Neuronal stem cell (in vitro differentiated cells): Measurements from ENCODE around the gene POU2AF3.

ENCODE experiments used
- DNase-seq: peaks from one replicate; pipeline ENCODE4 v3.0.0-alpha.2; 2013; ENCODE audit warnings: low spot score
- H2AFZ ChIP-seq: one replicate; pipeline ENCODE4 v1.6.1; 2013; ENCODE audit warnings: mild to moderate bottlenecking, low read length, inconsistent platforms
- H2AK5ac ChIP-seq: 2 replicates; pipeline ENCODE4 v1.6.1; 2013; ENCODE audit warnings: low read depth, mild to moderate bottlenecking, inconsistent platforms, low read length, moderate library complexity, mixed read lengths
- H2BK120ac ChIP-seq: 2 replicates; pipeline ENCODE4 v1.6.1; 2013; ENCODE audit warnings: low read depth, mild to moderate bottlenecking, inconsistent platforms, low read length, moderate library complexity, mixed read lengths
- H2BK12ac ChIP-seq: one replicate; pipeline ENCODE4 v1.6.1; 2013; ENCODE audit warnings: low read length, inconsistent platforms
- H2BK15ac ChIP-seq: 2 replicates; pipeline ENCODE4 v1.6.1; 2013; ENCODE audit warnings: mild to moderate bottlenecking, low read length, inconsistent platforms, mixed read lengths
- H2BK5ac ChIP-seq: one replicate; pipeline ENCODE4 v1.6.1; 2013; ENCODE audit warnings: inconsistent platforms, mild to moderate bottlenecking, low read length, moderate library complexity
- H3K14ac ChIP-seq: one replicate; pipeline ENCODE4 v1.6.1; 2013; ENCODE audit warnings: low read length, inconsistent platforms
- H3K18ac ChIP-seq: 2 replicates; pipeline ENCODE4 v1.6.1; 2013; ENCODE audit warnings: low read length, inconsistent platforms
- H3K23ac ChIP-seq: 2 replicates; pipeline ENCODE4 v1.6.1; 2013; ENCODE audit warnings: low read depth, mild to moderate bottlenecking, mixed read lengths, low read length, inconsistent platforms; ENCODE audit not compliant: poor library complexity
- H3K27ac ChIP-seq: replicated peaks from 3 replicates; pipeline ENCODE4 v1.5.1; 2013; ENCODE audit warnings: low read length, inconsistent platforms
- H3K27me3 ChIP-seq, 3 experiments: 2 replicates each; pipeline ENCODE4 v1.6.1; 2013; ENCODE audit warnings: low read length in 3 of 3, mild to moderate bottlenecking in 2 of 3, inconsistent platforms in 1 of 3, low read depth in 1 of 3, mixed read lengths in 1 of 3, moderate library complexity in 1 of 3; ENCODE audit not compliant: control insufficient read depth in 3 of 3, insufficient read depth in 3 of 3
- H3K36me3 ChIP-seq, 2 donors: replicated peaks in 1 of 2; 2 replicates each; pipeline ENCODE4 v1.6.1; 2013; ENCODE audit warnings: low read length in 2 of 2; ENCODE audit not compliant: control insufficient read depth in 2 of 2, insufficient read depth in 2 of 2
- H3K4ac ChIP-seq: 2 replicates; pipeline ENCODE4 v1.6.1; 2013; ENCODE audit warnings: inconsistent platforms, mild to moderate bottlenecking, low read length, moderate library complexity
- H3K4me1 ChIP-seq, 2 donors: 1 replicate in 1 of 2; 2 replicates in 1 of 2; pipeline ENCODE4 v1.6.1; 2013; ENCODE audit warnings: low read length in 2 of 2, low read depth in 1 of 2; ENCODE audit not compliant: control insufficient read depth in 2 of 2, insufficient read depth in 1 of 2
- H3K4me2 ChIP-seq: one replicate; pipeline ENCODE4 v1.6.1; 2013; ENCODE audit warnings: mild to moderate bottlenecking, low read length, inconsistent platforms; ENCODE audit not compliant: insufficient read depth, poor library complexity, severe bottlenecking
- H3K4me3 ChIP-seq, 2 donors: 2 replicates each; pipeline ENCODE4 v1.5.1; 2013; ENCODE audit warnings: low read length in 2 of 2, mild to moderate bottlenecking in 2 of 2, inconsistent platforms in 1 of 2, moderate library complexity in 1 of 2
- H3K79me1 ChIP-seq: one replicate; pipeline ENCODE4 v1.6.1; 2013; ENCODE audit warnings: low read depth, mild to moderate bottlenecking, inconsistent platforms, low read length, moderate library complexity
- H3K9ac ChIP-seq: one replicate; pipeline ENCODE4 v1.6.1; 2013; ENCODE audit warnings: mild to moderate bottlenecking, low read depth, low read length, inconsistent platforms; ENCODE audit not compliant: poor library complexity
- H3K9me3 ChIP-seq, 2 donors: replicated peaks in 1 of 2; 2 replicates each; pipeline versions ENCODE3 to v1.6.1; 2013; ENCODE audit warnings: low read length in 2 of 2, mild to moderate bottlenecking in 2 of 2, inconsistent platforms in 1 of 2, low read depth in 1 of 2, mixed read lengths in 1 of 2, moderate library complexity in 1 of 2; ENCODE audit not compliant: control insufficient read depth in 2 of 2, insufficient read depth in 1 of 2
- H4K8ac ChIP-seq: one replicate; pipeline ENCODE4 v1.6.1; 2013; ENCODE audit warnings: low read depth, mild to moderate bottlenecking, inconsistent platforms, low read length, moderate library complexity
- H4K91ac ChIP-seq: one replicate; pipeline ENCODE4 v1.6.1; 2013; ENCODE audit warnings: low read length, low read depth, mild to moderate bottlenecking, inconsistent platforms; ENCODE audit not compliant: poor library complexity
- WGBS, 2 donors: extraction: QIAGEN DNeasy Blood & Tissue Kit; methylation state at CpG; one replicate each; pipeline ENCODE4 v1.1.7; 2013; ENCODE audit warnings: missing lambda C conversion rate in 2 of 2, mixed read lengths in 1 of 2; ENCODE audit not compliant: insufficient read length in 2 of 2, insufficient replicate concordance in 1 of 2; ENCODE audit errors: extremely low coverage in 2 of 2; 5-methylcytosine and 5-hydroxymethylcytosine counted together

Gene POU2AF3

GRCh38 chr11:111331711-111332479 is 33.5 kb downstream of the POU2AF3 start:
- no peak overlapping the region for H3K27ac ChIP-seq
- H3K4me1 ChIP-seq: peaks cover 0 to 9% of the 10 kb centered on the region in 2 donors
- H2BK15ac ChIP-seq: no peak overlapping the region
- H3K79me1 ChIP-seq: no peaks in the 10 kb centered on the region
- H3K23ac ChIP-seq: no peak overlapping the region
- no peaks in the 10 kb centered on the region for H3K36me3 ChIP-seq
- H3K4ac ChIP-seq: no peak overlapping the region
- H3K4me2 ChIP-seq: no peak overlapping the region
- DNase-seq: no peak
- H3K9me3 ChIP-seq: no peaks in the 10 kb centered on the region
- no peak overlapping the region for H2BK12ac ChIP-seq
- H3K27me3 ChIP-seq: peaks cover 0 to 2% (median 0%) of the 10 kb centered on the region in 3 experiments
- no peak overlapping the region for H2AFZ ChIP-seq
- no CpG with 5 or more reads among the region's 4 CpGs for WGBS, 2 donors
- H4K8ac ChIP-seq: no peak overlapping the region
- H3K9ac ChIP-seq: no peak overlapping the region
- H2AK5ac ChIP-seq: no peak overlapping the region
- no peak overlapping the region for H2BK5ac ChIP-seq
- no peak overlapping the region for H3K18ac ChIP-seq
- no peak overlapping the region for H3K4me3 ChIP-seq
- H2BK120ac ChIP-seq: no peak overlapping the region
- no peak overlapping the region for H4K91ac ChIP-seq
- no peak overlapping the region for H3K14ac ChIP-seq

- no peak overlapping the region for H2BK120ac ChIP-seq
- no peak overlapping the region for H3K18ac ChIP-seq
- no peak overlapping the region for H3K4ac ChIP-seq
- H2BK5ac ChIP-seq: no peak overlapping the region
- H4K91ac ChIP-seq: no peak overlapping the region
- peaks cover 0 to 2% (median 0%) of the 10 kb centered on the region in 3 experiments for H3K27me3 ChIP-seq
- no peaks in the 10 kb centered on the region for H3K36me3 ChIP-seq
- no peak overlapping the region for H2AFZ ChIP-seq
- H3K9me3 ChIP-seq: no peaks in the 10 kb centered on the region
- no peaks in the 10 kb centered on the region for H3K79me1 ChIP-seq
- H3K9ac ChIP-seq: no peak overlapping the region
- H2BK15ac ChIP-seq: no peak overlapping the region
- no peak overlapping the region for H3K27ac ChIP-seq
- no peak overlapping the region for H2BK12ac ChIP-seq
- DNase-seq: no peak
- H3K23ac ChIP-seq: no peak overlapping the region
- H4K8ac ChIP-seq: no peak overlapping the region
- H3K4me1 ChIP-seq: peaks cover 0 to 9% of the 10 kb centered on the region in 2 donors
- no peak overlapping the region for H3K4me3 ChIP-seq
- H2AK5ac ChIP-seq: no peak overlapping the region
- H3K14ac ChIP-seq: no peak overlapping the region
- H3K4me2 ChIP-seq: no peak overlapping the region
- WGBS, 2 donors: no CpG with 5 or more reads among the region's 9 CpGs
Observed at GRCh38 chr11:111334532-111335502, 36.5 kb downstream of the POU2AF3 start.

- Histone ChIP-seq H2BK15ac (no peak overlapping the region), H3K27ac (no peak overlapping the region), H3K4ac (no peak overlapping the region), H2AK5ac (no peak overlapping the region), H3K4me2 (no peak overlapping the region), H3K23ac (no peak overlapping the region), H2AFZ (no peak overlapping the region), H2BK12ac (no peak overlapping the region), H3K79me1 (no peaks in the 10 kb centered on the region), H2BK120ac (no peak overlapping the region), H4K8ac (no peak overlapping the region), H4K91ac (no peak overlapping the region), H3K4me1 (peaks cover 0 to 9% of the 10 kb centered on the region in 2 donors), H3K36me3 (no peaks in the 10 kb centered on the region), H3K9me3 (no peaks in the 10 kb centered on the region), H3K18ac (no peak overlapping the region), H2BK5ac (no peak overlapping the region), H3K9ac (no peak overlapping the region), H3K4me3 (no peak overlapping the region), H3K27me3 (peaks cover 0 to 2% (median 0%) of the 10 kb centered on the region in 3 experiments), H3K14ac (no peak overlapping the region)
- no peak for DNase-seq
- no CpG with 5 or more reads among the region's 6 CpGs for WGBS, 2 donors
Observed at GRCh38 chr11:111335549-111335948, 37.2 kb downstream of the POU2AF3 start.

- no peaks in the 10 kb centered on the region for H3K79me1 ChIP-seq
- H2BK12ac ChIP-seq: no peak overlapping the region
- H4K8ac ChIP-seq: no peak overlapping the region
- H3K23ac ChIP-seq: no peak overlapping the region
- H3K27me3 ChIP-seq: peaks cover 0 to 2% (median 0%) of the 10 kb centered on the region in 3 experiments
- H3K27ac ChIP-seq: no peak overlapping the region
- H2BK5ac ChIP-seq: no peak overlapping the region
- no peak overlapping the region for H2BK15ac ChIP-seq
- no peak overlapping the region for H2BK120ac ChIP-seq
- H3K9me3 ChIP-seq: no peaks in the 10 kb centered on the region
- H3K4me2 ChIP-seq: no peak overlapping the region
- H3K18ac ChIP-seq: no peak overlapping the region
- H2AK5ac ChIP-seq: no peak overlapping the region
- no peak overlapping the region for H2AFZ ChIP-seq
- no peak overlapping the region for H3K9ac ChIP-seq
- no peak overlapping the region for H3K14ac ChIP-seq
- no peaks in the 10 kb centered on the region for H3K36me3 ChIP-seq
- no peak overlapping the region for H3K4ac ChIP-seq
- H3K4me1 ChIP-seq: peaks cover 0 to 9% of the 10 kb centered on the region in 2 donors
- no CpG with 5 or more reads among the region's 4 CpGs for WGBS, 2 donors
- no peak for DNase-seq
- no peak overlapping the region for H4K91ac ChIP-seq
- H3K4me3 ChIP-seq: no peak overlapping the region
Observed at GRCh38 chr11:111336062-111336461, 37.7 kb downstream of the POU2AF3 start.
